Esophagus mucosa (tissue), 1 donor: ENCODE data around the gene BBOX1. TPM values are rescaled to one million over a fixed set of nuclear protein-coding genes. Genes with fewer than 3 reads are reported as not detected.
A peak's percentile ranks its signal among the peaks of the same experiment; 100 is the strongest.
"Not testable (repeated sequence)": the region's sequence is repeated elsewhere in the genome, so short reads cannot be mapped to it uniquely, and the experiment has no call there.

Experiments
- ATAC-seq: fragments of 200-7000 bp; cut with Tn5 transposase; one replicate; pipeline ENCODE4 v1.9.1; 2020
- total RNA-seq: library from RNA; stranded (reverse); gene quantifications from one replicate; pipeline ENCODE4 v1.2.4, GENCODE V29; 2023
- donor health status: DM: yes; HTN: yes; CAD: no.

BBOX1 gene, protein sequence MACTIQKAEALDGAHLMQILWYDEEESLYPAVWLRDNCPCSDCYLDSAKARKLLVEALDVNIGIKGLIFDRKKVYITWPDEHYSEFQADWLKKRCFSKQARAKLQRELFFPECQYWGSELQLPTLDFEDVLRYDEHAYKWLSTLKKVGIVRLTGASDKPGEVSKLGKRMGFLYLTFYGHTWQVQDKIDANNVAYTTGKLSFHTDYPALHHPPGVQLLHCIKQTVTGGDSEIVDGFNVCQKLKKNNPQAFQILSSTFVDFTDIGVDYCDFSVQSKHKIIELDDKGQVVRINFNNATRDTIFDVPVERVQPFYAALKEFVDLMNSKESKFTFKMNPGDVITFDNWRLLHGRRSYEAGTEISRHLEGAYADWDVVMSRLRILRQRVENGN
- 13.7 TPM for total RNA-seq

DNA sequence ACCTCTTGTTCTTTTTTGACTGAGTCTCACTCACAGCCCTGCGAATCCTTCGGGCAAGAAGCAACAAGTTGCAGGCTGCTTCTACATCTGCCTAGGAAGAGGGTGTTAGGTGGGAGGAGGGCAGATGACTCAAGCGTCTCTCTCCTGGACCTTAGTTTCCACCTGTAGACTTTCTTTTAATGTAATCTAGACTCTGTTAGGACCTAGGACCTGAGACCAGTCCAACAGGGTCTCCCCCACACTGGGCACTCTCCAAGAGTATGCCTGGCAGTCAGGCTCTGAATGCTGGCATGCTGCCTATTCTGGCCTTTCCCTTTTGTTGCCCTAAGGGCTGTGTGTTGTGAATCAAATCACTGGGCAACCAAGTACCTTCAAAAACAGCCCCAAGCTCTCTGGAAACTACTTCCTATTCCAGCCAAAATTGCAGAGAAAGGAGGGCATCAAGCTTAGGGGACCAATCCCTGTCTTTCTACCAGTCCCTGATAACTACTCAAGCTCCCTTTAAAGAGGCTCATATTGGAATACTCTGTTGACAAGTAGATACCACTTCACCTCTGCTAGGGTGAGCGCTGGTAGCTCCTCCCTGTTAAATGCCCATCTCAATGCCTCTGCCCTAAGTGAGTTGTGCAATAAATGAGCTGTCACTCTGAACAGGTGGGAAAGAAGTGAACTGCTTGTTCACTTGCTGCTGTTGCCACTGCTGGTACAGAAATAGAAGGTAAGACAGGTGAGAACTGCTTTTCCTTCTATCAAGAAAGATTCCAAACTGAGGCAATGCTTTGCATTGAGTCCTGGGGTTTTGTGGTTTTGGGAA is at the start of gene BBOX1:
Gene BBOX1, plus strand, starts transcription at position 514 of the 814 bp plus-strand sequence. CDS start 14,616 bp downstream, outside the sequence.
- ATAC-seq: peak; percentile 97

DNA sequence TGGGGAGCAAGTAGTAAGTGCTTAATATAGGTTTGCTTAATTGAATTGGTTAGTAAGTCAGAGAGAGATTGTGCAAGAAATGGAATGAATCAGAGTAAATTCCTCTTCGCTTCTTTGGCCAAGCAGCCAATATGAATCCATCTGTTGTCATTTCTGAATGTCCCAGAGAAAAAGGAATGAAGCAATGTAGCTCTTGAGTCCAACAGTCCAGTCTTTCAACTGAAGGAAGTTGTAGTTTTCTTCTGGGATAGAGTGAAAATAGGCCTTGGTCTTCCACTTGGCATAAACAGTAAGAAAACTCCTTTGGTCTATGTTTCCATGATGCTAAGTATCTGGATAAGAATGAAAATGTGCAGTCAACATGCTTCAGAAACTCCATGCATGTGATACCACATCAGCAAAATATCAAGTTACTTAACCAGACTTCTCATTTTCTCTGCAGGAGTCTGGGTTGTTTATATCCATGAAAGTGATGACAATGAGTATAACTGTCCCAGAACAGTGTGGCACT is 48.5 kb upstream of the BBOX1 start:
- ATAC-seq: peak; percentile 81

DNA sequence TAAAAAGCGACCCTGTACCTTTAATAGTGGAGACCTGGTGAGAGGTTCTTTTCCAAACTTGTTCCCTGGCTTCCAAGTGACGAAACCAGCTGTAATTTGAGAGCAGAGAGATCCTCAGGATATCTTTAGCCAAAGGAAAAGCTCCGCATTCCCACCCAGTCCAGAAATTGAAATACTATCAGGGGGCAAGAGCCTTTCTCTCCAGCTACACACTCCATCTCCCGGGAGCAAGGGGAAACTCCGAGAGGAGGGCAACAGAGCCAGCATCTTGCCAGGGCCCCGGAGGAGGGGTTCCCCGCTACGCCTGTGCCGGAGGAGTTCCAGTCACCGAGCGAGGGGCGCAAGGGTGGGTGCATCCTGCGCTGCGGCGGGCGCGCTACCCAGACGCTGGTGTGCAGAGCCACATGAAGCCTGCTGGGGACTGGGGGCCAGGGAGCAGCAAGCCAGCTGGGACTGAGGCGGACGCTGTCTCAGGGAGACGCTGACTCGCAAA is 46.6 kb upstream of the BBOX1 start, which contains the start of gene FIBIN:
Gene FIBIN, plus strand, starts transcription at position 148 of the 493 bp plus-strand sequence. CDS start 415 bp downstream, outside the sequence.
- ATAC-seq: peak; percentile 36

DNA sequence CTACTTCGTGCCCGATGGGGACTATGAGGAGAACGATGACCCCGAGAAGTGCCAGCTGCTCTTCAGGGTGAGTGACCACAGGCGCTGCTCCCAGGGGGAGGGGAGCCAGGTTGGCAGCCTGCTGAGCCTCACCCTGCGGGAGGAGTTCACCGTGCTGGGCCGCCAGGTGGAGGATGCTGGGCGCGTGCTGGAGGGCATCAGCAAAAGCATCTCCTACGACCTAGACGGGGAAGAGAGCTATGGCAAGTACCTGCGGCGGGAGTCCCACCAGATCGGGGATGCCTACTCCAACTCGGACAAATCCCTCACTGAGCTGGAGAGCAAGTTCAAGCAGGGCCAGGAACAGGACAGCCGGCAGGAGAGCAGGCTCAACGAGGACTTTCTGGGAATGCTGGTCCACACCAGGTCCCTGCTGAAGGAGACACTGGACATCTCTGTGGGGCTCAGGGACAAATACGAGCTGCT is 46.0 kb upstream of the BBOX1 start:
- ATAC-seq: peak; percentile 31

DNA sequence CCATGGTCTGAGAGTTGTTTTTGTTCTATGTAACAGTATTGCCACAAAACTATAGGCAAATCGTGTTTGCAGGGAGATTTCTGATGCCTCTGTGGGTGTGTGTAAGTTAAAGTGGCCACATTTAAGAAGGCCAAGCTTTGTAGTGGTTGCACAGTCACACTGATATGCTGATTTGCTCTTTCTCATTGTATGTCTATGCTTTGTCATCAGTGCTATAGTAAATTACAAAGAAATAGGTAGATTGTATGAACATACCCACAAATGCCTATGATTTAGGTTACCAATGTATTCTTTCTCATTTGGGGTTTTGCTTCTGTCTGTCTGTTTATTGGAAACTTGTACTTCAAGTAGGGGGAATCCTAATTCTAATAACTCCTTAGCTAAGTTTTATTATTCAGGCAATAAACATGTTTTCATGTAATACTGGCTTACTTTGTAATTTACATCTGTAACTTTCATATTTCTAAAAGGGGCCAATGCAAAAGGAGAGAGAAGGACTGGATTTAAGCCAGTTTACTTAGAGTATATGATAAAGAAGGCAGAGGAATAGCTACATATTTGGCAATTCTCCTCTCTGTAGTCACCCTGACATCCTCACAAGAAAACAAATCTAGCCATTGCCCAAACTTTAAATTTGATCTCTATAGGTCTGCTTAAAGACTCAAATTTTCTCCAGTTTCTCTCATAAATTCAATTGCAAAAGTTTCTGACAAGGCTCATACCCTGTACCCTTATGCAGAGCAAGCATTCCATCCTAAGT is 44.7 kb upstream of the BBOX1 start:
- no peak for ATAC-seq

DNA sequence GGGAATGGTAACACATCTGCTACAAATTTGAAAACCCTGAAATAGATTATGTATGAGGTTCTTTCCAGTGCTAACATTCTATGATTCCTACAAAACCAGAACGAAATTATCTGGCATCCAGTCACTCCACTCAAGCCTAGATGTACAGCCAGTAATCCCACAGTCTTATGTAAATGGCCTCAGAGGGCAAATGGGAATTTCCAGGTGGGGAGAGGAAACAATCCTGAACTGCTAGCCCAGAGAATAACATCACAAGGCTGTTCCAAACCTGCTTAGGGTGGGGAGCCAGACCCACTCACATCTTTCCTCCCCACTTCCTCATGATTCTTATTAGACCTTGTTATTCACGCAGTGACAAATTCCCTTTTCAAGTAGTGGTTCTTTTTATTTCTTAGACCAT is 43.2 kb upstream of the BBOX1 start:
- ATAC-seq: no peak

DNA sequence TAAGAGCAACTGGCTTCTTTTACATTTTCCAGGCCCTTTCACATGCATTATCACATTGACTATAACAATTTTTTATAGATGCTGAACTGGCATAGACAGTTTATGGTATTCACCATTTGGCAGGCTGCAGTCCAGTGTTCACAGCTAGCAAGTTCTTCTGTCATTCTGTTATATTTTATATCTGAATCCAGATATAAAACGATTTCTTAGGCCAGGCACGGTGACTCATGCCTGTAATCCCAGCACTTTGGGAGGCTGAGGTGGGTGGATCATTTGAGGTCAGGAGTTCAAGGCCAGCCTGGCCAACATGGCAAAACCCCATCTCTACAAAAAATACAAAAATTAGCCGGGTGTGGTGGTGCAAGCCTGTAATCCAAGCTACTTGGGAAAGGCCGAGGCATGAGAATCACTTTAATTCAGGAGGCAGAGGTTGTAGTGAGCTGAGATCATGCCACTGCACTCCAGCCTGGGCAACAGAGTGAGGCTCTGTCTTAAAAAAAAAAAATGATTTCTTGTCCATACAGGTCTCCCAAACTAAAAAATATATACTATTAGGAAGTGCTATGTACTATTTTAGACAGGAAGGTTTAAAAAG is 39.4 kb upstream of the BBOX1 start:
- ATAC-seq: not testable (repeated sequence)

DNA sequence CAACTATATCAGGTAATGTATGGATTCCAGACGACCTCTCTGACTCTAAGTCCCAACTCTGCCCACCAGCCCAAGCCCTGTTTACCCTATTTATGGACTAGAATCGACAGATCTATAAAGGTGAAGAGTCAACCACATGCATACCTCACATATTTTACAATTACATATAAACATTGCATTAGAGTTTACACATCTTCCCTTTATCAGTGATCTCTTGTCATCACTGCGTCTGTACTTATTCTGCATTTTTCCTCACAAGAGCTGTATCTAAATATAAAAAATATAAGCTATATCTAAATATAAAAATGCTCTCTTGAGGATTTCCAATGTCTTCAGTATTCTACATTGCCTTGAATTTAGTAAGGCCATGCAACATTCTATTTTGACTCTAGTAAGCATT is 38.2 kb upstream of the BBOX1 start:
- ATAC-seq: no peak

DNA sequence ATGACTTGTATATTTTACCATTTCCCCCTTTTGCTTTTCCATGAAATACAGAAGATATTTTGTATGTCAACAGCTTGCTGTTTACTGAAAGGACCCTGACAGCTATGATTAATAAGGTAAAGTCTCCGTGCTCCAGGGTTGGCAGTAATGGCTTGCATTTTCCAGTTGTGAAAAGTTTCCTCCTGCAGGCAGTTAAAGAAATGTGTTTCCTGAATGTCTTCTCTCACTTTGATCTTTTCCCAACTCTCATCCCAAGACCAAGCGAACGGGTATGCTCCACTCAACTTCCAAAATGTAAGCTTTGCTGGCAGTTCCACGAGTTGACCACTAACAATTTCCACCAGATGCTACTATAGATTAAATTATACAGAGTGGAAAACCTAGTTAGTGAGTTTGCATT is 37.8 kb upstream of the BBOX1 start:
- no peak for ATAC-seq

DNA sequence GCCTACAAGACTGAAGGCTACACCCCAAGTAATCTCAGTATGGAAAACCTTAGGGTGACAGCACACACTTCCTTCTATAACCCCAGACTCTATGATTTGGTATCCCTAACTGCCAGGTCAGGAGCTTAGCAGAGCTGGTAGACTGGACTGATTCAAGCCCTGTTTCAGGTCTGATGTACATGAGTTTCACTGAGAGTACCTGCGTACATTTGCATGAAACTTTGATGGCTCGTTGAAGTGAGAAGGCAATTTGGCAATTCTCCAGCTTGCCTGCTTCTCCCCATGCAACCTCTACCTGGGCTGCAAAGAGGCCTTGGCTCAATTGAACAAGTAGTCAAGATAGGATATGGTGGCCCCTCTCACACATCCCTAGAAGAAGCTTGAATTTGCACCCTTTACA is 36.5 kb upstream of the BBOX1 start:
- no peak for ATAC-seq

DNA sequence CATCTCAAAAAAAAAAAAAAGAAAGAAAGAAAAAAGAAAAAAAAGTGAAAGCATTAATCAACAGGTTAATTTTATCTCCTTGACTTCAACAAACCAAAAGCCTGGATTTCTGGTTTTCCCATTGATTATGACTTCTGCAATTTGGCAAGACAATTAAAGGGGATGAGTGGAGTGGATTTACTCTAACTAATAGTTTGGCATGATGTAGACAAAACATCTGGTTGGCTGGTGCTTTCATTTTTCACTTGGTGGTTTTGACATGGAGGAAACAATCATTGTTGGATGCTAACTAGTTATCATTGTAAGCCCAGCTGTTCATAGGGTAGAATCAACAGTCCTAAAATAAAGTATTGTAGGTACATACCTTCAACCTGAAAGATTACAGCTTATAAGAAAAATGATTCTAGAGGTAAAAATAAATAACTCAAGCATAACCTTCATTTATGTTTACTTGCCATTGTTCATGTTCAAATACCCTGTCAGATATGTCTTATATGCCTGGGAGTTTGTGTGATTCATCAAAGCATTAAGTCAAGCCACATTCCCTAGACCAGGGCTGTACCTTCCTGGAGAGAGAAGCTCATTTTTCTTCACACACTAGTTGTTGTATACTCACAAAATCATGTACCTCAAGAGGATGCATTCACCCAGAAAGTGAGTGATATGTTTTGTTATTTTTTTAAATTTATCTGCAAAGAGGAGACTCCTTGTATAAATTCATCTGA is 31.6 kb upstream of the BBOX1 start:
- ATAC-seq: peak; percentile 90

DNA sequence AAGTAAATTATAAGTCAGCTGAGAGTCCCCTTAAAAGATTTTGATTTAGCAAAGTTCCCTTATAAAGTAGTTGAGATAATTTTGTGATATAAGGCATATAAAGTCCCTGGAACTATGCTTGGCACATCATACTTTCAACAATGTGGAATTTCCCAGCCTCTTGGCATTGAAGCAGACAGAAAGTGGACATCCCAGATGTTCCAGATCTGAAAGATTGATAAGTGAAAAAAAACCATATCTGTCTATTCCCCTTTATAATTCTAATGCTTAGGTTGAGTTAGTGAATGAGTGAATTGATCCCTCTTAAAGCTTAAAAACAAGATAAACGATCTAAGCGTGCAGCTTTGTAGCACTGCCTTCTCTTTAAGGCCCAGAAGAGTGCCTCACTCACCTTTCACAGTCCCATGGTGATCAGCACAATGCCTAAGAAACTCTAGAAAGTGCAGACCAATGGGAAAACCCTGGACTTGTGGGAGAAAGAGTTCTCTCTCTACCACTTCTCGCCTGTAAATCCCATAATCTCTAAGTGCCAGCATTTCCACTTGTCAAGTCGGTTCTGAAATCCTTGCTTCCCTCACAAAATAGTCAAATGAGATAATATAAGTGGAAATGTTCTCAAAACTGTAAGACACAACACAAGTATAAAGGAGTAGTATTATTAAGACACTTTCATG is 28.9 kb upstream of the BBOX1 start:
- no peak for ATAC-seq

DNA sequence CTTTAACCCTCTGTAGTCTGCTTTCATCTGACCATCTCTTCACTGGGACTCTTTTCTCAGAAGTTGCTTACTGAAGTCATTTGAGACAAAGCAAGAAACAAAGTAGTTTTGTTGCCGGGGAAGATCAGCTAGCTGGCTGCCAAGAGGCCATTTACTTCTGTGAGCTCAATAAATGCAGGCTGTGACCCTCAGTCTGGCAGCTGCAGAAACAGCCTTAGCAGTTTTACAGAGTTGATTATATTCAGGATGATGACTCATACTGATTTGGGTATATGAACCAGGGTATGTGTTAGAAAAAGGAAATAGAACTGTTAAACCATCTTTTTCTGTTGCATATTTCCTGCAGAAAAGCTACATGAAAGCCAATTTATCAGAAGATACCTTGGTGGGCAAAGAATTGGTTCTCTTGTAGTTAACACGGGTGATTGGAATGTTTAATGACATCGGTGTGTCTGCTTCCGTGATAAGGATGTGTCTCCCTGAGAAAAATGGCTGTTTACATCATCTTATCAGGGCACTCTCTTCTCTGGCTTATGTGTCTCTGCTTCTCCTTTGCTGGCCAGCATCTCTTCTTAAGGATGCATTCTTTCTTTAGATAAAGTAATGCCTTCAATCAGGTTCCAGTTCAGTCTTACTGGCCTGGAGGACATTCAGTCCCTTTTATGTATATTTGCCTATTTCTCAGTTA is 28.2 kb upstream of the BBOX1 start:
- no peak for ATAC-seq

DNA sequence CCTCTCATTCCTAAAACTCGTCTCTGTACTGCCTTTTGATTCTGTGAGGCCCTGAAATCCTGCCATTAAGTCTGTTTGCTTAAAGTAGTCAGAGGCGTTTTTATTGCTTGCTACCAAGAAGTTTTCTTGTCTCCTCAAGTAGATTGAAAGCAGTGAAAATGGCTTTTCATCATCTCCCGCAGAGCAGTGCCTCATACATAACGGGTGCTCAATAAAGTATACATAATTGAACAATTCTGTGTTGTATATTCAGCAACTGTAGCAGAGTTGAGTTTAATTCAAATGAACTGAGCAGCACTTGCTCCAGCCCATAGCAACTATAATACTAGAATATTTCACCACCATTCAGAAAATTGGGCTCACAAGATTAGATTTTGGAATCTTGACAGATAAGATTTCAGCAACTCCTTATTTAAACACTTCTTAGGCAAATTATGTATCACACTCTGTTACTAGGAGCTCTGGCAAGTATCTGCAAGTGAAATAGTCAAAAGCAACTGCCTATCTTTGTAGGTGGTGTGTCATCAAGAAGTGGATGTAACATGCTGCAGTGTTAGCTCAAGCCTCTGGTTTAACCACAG is 26.7 kb upstream of the BBOX1 start:
- ATAC-seq: peak; percentile 66

DNA sequence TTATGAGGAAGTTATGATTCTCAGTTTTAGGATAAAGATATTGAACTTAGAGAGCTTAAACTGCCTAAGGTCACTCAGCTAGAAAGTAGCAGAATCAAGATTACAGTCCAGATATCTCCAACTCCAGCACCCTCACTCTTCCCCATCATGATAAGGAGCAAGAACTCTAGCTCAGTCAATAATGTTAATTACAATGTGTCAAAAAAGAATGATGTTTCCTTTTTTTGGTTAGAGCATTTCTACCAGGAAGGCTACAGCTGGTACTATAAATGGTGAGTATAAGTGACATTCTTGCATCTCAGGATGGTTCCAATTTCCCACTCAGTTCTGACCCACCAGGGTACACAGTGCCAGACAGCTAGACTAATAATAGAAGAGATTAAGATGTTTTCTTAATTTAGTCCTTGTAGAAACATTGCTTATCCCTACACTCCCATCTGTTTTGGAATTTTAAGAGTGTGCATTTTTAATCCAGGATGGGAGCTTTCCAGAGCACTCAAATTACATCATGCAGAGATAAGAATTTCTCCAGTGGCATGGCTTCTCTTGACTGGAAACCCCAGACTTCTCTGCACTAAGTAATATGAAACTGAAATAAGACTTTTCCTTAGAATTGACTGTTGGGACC is 21.6 kb upstream of the BBOX1 start:
- ATAC-seq: no peak

DNA sequence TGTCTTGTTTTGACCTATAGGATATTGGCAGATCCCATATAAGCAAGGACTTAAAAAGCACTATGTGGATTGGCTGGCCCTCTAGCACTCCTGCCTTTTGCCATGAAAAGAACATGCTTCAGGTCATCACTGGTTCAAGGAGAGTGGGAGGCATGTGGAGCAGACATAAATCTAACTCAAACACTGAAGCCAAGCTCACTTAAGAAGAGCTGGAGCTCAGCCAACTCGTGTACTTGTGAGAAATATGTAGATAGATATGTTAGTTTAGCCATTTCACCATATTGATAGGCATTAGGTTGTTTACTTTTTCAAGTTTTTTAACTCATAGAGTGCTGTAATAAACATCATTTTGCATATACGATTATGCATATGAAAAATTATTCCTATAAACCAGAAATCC is 19.9 kb upstream of the BBOX1 start:
- no peak for ATAC-seq

DNA sequence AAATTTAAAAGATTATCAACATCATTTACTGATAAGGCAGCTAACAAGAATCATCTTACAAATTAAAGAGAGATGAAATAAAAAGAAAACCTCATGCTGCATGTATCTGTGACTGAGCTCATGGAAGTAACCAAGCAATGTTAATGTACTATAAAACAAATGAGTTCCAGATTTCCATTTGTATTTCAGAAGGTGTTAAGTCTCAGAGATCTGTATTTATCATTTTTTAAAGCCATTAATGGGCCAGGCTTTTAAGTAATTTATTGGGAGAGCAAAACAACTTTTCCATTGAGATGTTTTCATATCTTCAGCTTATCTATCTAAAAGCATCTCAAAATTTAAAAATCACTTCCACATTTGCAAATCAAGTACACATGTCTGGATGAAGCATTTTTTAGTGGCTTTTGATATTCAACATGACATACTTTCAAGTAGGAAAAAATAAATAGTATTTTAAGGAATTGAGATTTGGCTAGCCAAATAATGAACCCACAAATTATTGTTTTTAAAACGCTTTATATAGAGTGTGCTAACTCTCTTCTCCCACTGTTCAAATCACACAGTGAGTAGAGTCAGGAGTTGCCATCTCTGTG is 17.9 kb upstream of the BBOX1 start:
- ATAC-seq: no peak

DNA sequence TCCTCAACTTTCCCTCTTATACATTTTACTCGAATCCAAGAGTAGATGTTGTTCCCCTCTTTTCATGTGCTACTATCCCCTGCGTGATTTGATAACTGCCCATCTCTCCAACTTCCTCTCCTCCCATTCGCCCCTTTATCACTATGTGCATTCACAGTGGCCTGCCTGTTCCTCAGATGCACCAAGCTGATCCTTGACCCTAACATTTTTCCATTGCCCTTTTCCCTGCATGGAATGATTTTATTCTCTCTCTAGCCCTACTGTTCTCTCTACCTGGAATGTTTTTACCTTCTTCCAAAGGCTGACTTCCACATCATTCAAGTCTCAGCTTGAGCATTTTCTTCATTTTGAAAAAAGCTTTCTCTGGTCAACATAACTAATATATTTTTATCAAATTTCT is 15.8 kb upstream of the BBOX1 start:
- ATAC-seq: no peak
